Measurements from ENCODE around the gene ADGRG6.

DNA sequence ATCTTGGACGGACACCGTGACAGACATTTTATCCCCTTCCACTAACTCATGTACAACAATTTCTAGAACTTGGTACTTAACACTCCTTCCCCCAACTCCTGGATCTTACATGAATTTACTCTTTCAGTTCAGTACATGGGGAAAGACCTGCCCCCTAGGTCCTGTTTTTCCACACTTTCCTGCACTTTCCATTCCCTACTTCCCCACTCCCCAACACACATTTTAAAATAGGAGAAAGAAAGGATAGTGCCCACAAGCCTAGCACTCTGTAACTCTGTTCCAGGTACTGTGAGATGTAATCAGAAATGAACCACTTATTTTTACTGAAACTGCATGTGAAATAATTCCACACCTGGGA lies 1.3 kb downstream of the ADGRG6 start:
- TF ChIP-seq POLR2A (IDR thresholded peaks at IDR 0.05; ENCODE audit: low read depth, low read length) (no peak), POLR2AphosphoS5 (IDR thresholded peaks at IDR 0.05; ENCODE audit: low read depth, low read length) (no peak), TAF1 (IDR thresholded peaks at IDR 0.05; ENCODE audit: low read depth, low read length) (no peak), SPI1 (IDR thresholded peaks at IDR 0.05; ENCODE audit: low read depth, low read length) (no peak), PAX5 (IDR thresholded peaks at IDR 0.05; ENCODE audit: insufficient read depth, low read length, severe bottlenecking) (no peak), POU2F2 (IDR thresholded peaks at IDR 0.05; ENCODE audit: low read depth, low read length) (no peak)
